Measurements from ENCODE around the gene MBP. TPM values are rescaled to one million over a fixed set of nuclear protein-coding genes. Genes with fewer than 3 reads are reported as not detected.

The MBP gene
- total RNA-seq, 2 experiments from 2014 or later: 75.4 to 79.2 TPM

- H3K27me3 Mint-ChIP-seq: no peaks in the 10 kb centered on the region
Measured at GRCh38 chr18:76989647-76990190, 142.9 kb downstream of the MBP start.

GRCh38 chr18:76988827-76989646, 143.5 kb downstream of the MBP start:
- no peak for TF ChIP-seq CTCF (IDR thresholded peaks at IDR 0.05)
- Histone ChIP-seq H3K27me3 (ENCODE audit: control insufficient read depth in 1 of 2, insufficient read depth in 2 of 2, low read length in 2 of 2) (no peaks in the 10 kb centered on the region), H3K36me3 (ENCODE audit: insufficient read depth, low read length) (no peaks in the 10 kb centered on the region), H3K27ac (ENCODE audit: low read depth in 1 of 2, low read length in 2 of 2) (no peak overlapping the region), H3K4me3 (ENCODE audit: low read length) (no peak overlapping the region), H3K9me3 (ENCODE audit: control insufficient read depth in 1 of 2, insufficient read depth in 1 of 2, low read length in 2 of 2) (no peaks in the 10 kb centered on the region), H3K4me1 (ENCODE audit: insufficient read depth, low read length) (no peaks in the 10 kb centered on the region)
- H3K4me1 Mint-ChIP-seq (ENCODE audit: low read depth): no peaks in the 10 kb centered on the region
- H3K9me3 Mint-ChIP-seq: no peaks in the 10 kb centered on the region
- DNase-seq (no peak), ATAC-seq (ENCODE audit: poor library complexity) (no peak)
- intact Hi-C loops (cut with DNase I, micrococcal nuclease): no loop called here
- no peaks in the 10 kb centered on the region for H3K36me3 Mint-ChIP-seq (ENCODE audit: low read depth)
- POLR2A ChIA-PET: no interaction called here
- no peak overlapping the region for H3K4me3 Mint-ChIP-seq
- H3K27ac Mint-ChIP-seq: no peak overlapping the region
- H3K27me3 Mint-ChIP-seq: no peaks in the 10 kb centered on the region
- CTCF ChIA-PET: interaction anchor here (0.5 kb wide), 1 partner anchor 181 kb away, joined by 3 read pairs; no protein-coding TSS in a partner anchor

More at GRCh38 chr18:76989647-76990190, 142.9 kb downstream of the MBP start:
- DNase-seq (no peak), ATAC-seq (ENCODE audit: poor library complexity) (no peak)
- no peak for TF ChIP-seq CTCF (IDR thresholded peaks at IDR 0.05)
- ChIA-PET POLR2A (no interaction called here), CTCF (interaction anchor here (1.8 kb wide), 1 partner anchor 10 kb away, joined by 6 read pairs; no protein-coding TSS in a partner anchor)
- intact Hi-C loops (cut with DNase I, micrococcal nuclease): no loop called here
- Histone ChIP-seq H3K27ac (ENCODE audit: low read depth in 1 of 2, low read length in 2 of 2) (no peak overlapping the region), H3K9me3 (ENCODE audit: control insufficient read depth in 1 of 2, insufficient read depth in 1 of 2, low read length in 2 of 2) (no peaks in the 10 kb centered on the region), H3K27me3 (ENCODE audit: control insufficient read depth in 1 of 2, insufficient read depth in 2 of 2, low read length in 2 of 2) (no peaks in the 10 kb centered on the region), H3K36me3 (ENCODE audit: insufficient read depth, low read length) (no peaks in the 10 kb centered on the region), H3K4me3 (ENCODE audit: low read length) (no peak overlapping the region), H3K4me1 (ENCODE audit: insufficient read depth, low read length) (no peaks in the 10 kb centered on the region)
- Mint-ChIP-seq H3K9me3 (no peaks in the 10 kb centered on the region), H3K36me3 (ENCODE audit: low read depth) (no peaks in the 10 kb centered on the region), H3K4me1 (ENCODE audit: low read depth) (no peaks in the 10 kb centered on the region), H3K4me3 (no peak overlapping the region), H3K27ac (no peak overlapping the region)

- H3K27me3 ChIP-seq (ENCODE audit: control insufficient read depth in 1 of 2, insufficient read depth in 2 of 2, low read length in 2 of 2): no peaks in the 10 kb centered on the region
- ATAC-seq (ENCODE audit: poor library complexity) (no peak), DNase-seq (no peak)
- intact Hi-C loops (cut with DNase I, micrococcal nuclease): no loop called here
- Mint-ChIP-seq H3K9me3 (no peaks in the 10 kb centered on the region), H3K27ac (no peak overlapping the region), H3K4me1 (ENCODE audit: low read depth) (no peaks in the 10 kb centered on the region), H3K36me3 (ENCODE audit: low read depth) (no peaks in the 10 kb centered on the region), H3K27me3 (no peaks in the 10 kb centered on the region), H3K4me3 (no peak overlapping the region)
- no peak overlapping the region for H3K27ac ChIP-seq (ENCODE audit: low read depth in 1 of 2, low read length in 2 of 2)
- POLR2A ChIA-PET: no interaction called here
- CTCF ChIA-PET: interaction anchor here (0.5 kb wide), 1 partner anchor 180 kb away, joined by 3 read pairs; no protein-coding TSS in a partner anchor
- no peaks in the 10 kb centered on the region for H3K9me3 ChIP-seq (ENCODE audit: control insufficient read depth in 1 of 2, insufficient read depth in 1 of 2, low read length in 2 of 2)
- no peak overlapping the region for H3K4me3 ChIP-seq (ENCODE audit: low read length)
- no peaks in the 10 kb centered on the region for H3K36me3 ChIP-seq (ENCODE audit: insufficient read depth, low read length)
- TF ChIP-seq CTCF (IDR thresholded peaks at IDR 0.05): no peak
- peaks cover 5% of the 10 kb centered on the region for H3K4me1 ChIP-seq (ENCODE audit: insufficient read depth, low read length)
Measured at GRCh38 chr18:76988031-76988826, 144.4 kb downstream of the MBP start.
